Stomach (tissue), 4 donors: ENCODE results near the gene ZNF469.

Source experiments
- POLR2A ChIP-seq, 4 donors: fragments of 450-650 bp; IDR thresholded peaks; one replicate each; pipeline ENCODE4 v1.6.1; 2016; ENCODE audit warnings: antibody characterized with exemption in 4 of 4, control low read depth in 2 of 4, mild to moderate bottlenecking in 1 of 4, moderate library complexity in 1 of 4
- POLR2AphosphoS5 ChIP-seq, 3 donors: sonication (generic); formaldehyde crosslinking; IDR thresholded peaks; one replicate each; pipeline ENCODE4 v1.6.1; 2016; ENCODE audit warnings: antibody characterized with exemption in 3 of 3
- TF ChIP-seq, protein P1 (sequence below), 7 experiments: fragments of 450-650 bp in 4 of 7; fragments of 200-600 bp in 3 of 7; sonication (generic) in 3 of 7; IDR thresholded peaks; one replicate each; pipeline ENCODE4 v1.5.1; 2016 to 2019; ENCODE audit warnings: antibody characterized with exemption in 7 of 7, control low read depth in 2 of 7, mild to moderate bottlenecking in 1 of 7

DNA sequence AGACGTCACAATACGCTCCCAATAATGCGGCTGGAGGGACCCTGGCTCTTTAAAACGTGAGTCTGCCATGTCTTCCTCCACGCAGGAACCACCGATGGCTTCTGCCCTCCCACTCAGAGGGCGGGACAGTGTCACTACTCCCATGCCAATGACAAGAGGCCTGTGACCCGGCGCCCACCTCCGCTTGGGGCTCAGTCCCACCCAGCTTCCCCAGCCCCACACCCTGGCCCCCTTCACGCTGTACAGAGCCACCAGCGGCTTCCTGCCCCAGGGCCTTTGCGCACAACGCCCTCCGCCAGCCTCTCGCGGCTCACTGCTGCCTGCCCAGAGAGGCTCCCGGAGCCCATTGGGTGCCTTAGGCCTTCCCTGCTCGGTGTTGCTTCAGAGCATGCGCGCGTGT, 29.5 kb upstream of the ZNF469 start:
- TF ChIP-seq, protein P1, sequence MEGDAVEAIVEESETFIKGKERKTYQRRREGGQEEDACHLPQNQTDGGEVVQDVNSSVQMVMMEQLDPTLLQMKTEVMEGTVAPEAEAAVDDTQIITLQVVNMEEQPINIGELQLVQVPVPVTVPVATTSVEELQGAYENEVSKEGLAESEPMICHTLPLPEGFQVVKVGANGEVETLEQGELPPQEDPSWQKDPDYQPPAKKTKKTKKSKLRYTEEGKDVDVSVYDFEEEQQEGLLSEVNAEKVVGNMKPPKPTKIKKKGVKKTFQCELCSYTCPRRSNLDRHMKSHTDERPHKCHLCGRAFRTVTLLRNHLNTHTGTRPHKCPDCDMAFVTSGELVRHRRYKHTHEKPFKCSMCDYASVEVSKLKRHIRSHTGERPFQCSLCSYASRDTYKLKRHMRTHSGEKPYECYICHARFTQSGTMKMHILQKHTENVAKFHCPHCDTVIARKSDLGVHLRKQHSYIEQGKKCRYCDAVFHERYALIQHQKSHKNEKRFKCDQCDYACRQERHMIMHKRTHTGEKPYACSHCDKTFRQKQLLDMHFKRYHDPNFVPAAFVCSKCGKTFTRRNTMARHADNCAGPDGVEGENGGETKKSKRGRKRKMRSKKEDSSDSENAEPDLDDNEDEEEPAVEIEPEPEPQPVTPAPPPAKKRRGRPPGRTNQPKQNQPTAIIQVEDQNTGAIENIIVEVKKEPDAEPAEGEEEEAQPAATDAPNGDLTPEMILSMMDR (IDR thresholded peaks at IDR 0.05) = no peak
- no peak for TF ChIP-seq POLR2A (IDR thresholded peaks at IDR 0.05)
- TF ChIP-seq POLR2AphosphoS5 (IDR thresholded peaks at IDR 0.05) = no peak
